ENCODE measurements around the gene SPDYE2.
"Not testable (repeated sequence)": the region's sequence is repeated elsewhere in the genome, so short reads cannot be mapped to it uniquely, and the experiment has no call there.

SPDYE2 gene

DNA sequence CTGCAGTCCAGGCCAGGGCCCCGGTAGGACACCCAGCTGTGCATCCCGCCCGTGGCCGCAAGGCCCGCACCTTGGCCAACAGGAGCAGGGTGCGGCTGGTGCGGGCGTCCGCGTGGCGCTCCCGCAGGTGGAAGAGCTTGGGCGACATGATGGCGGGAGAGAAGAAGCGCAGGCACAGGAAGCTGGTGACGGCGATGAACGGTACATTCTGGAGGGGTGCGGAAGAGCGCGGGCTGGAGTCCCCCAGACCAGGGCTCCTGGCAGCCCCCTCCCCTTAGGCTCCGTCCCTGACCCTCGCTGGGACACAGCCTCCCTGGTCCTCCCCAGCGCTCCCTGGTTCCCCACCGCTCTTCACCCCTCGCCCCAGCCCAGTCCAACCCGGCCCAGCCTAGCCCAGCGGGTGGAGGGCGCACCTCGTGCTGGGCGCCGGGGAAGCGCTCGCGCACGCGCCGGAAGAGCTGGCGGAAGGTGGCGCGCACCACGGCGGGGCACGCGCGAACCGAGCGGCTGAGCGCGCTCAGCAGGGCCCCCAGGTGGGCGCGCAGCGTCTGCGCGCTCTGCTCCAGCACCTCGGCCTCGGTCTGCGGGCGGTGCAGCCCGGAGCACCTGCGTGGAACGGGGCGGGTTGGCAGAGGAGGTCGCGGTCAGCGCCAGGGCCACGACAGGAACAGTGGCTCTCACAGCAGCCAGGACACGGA is 42.8 kb downstream of the SPDYE2 start:
- not testable (repeated sequence) for H4K20me1 ChIP-seq (ENCODE audit: insufficient read depth); H3K79me2 ChIP-seq (ENCODE audit: insufficient read depth, low read depth); H3K4me3 ChIP-seq (IDR thresholded peaks at IDR 0.05; ENCODE audit: insufficient read depth, low read depth, low read length); H3K9ac ChIP-seq; H3K4me2 ChIP-seq; H2AFZ ChIP-seq (ENCODE audit: low read depth); H3K4me1 ChIP-seq (ENCODE audit: low read depth, poor library complexity, severe bottlenecking); H3K27me3 ChIP-seq (ENCODE audit: insufficient read depth, low read depth); H3K36me3 ChIP-seq (ENCODE audit: insufficient read depth); H3K27ac ChIP-seq

DNA sequence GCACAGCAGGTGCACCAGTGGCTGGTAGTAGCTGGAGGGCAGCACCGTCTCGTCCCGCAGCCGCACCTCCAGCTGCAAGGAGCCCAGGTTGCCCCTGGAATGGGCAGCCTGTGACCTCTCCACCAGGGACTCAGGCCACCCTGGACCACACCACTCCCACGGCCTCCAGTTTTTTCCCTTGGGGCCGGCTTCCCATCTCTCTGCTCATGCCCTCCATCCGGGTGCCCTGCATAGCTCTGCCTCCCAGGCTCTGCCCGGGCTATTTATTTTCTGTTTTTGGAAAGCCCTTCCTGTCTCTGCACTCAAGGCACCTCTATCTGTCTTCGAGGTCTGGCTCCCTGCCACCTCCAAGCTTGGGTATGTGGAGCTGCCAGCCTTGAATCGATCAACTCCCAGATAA is 45.0 kb downstream of the SPDYE2 start:
- not testable (repeated sequence) for H2AFZ ChIP-seq (ENCODE audit: low read depth); H3K36me3 ChIP-seq (ENCODE audit: insufficient read depth); H3K4me3 ChIP-seq (IDR thresholded peaks at IDR 0.05; ENCODE audit: insufficient read depth, low read depth, low read length); H3K79me2 ChIP-seq (ENCODE audit: insufficient read depth, low read depth); H4K20me1 ChIP-seq (ENCODE audit: insufficient read depth); H3K9ac ChIP-seq; H3K27me3 ChIP-seq (ENCODE audit: insufficient read depth, low read depth); H3K4me1 ChIP-seq (ENCODE audit: low read depth, poor library complexity, severe bottlenecking); H3K4me2 ChIP-seq; H3K27ac ChIP-seq

DNA sequence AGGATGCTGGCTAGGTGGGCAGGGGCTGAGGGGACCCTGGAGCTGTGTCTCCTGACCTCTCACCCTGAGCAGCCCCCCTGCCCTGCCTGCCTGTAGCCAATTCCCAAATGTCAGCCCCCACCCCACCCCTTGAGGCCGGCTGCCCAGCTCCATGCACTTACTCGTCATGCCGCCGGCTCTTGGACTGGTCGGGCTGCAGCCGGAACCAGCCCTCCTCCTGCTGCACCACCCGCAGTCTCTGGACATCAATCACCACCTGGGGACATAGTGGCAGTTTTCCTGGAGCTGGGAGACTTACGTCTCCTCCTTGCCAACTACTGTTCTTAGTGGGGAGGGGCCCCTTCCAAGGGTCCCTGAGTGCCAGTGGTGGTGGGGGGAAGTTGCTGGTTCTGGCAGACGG is 48.7 kb downstream of the SPDYE2 start:
- not testable (repeated sequence) for H3K36me3 ChIP-seq (ENCODE audit: insufficient read depth); H3K9ac ChIP-seq; H3K4me2 ChIP-seq; H4K20me1 ChIP-seq (ENCODE audit: insufficient read depth); H3K79me2 ChIP-seq (ENCODE audit: insufficient read depth, low read depth); H2AFZ ChIP-seq (ENCODE audit: low read depth); H3K4me3 ChIP-seq (IDR thresholded peaks at IDR 0.05; ENCODE audit: insufficient read depth, low read depth, low read length); H3K4me1 ChIP-seq (ENCODE audit: low read depth, poor library complexity, severe bottlenecking); H3K27me3 ChIP-seq (ENCODE audit: insufficient read depth, low read depth); H3K27ac ChIP-seq

DNA sequence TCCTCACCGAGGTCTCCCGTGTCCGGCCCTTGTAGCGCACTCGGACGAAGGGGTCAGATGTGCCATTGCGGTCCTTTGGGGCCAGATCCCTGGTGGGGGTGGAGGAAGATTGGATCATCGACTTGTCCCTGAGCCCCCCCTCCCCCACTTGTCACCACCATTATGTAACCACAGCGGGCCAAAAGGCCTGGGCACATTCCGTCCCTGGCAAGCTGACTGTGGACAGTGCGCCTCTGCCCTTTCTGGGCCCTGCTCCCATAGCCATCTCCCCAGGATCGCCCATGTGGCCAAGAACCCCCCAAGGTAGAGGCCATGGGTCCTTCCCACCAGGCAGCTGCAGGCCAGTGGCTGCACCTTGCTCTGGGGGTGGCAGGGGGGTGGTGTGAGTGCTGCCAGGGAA is 51.3 kb downstream of the SPDYE2 start:
- not testable (repeated sequence) for H2AFZ ChIP-seq (ENCODE audit: low read depth); H3K27me3 ChIP-seq (ENCODE audit: insufficient read depth, low read depth); H3K79me2 ChIP-seq (ENCODE audit: insufficient read depth, low read depth); H3K4me3 ChIP-seq (IDR thresholded peaks at IDR 0.05; ENCODE audit: insufficient read depth, low read depth, low read length); H3K9ac ChIP-seq; H3K36me3 ChIP-seq (ENCODE audit: insufficient read depth); H3K4me1 ChIP-seq (ENCODE audit: low read depth, poor library complexity, severe bottlenecking); H4K20me1 ChIP-seq (ENCODE audit: insufficient read depth); H3K27ac ChIP-seq; H3K4me2 ChIP-seq

DNA sequence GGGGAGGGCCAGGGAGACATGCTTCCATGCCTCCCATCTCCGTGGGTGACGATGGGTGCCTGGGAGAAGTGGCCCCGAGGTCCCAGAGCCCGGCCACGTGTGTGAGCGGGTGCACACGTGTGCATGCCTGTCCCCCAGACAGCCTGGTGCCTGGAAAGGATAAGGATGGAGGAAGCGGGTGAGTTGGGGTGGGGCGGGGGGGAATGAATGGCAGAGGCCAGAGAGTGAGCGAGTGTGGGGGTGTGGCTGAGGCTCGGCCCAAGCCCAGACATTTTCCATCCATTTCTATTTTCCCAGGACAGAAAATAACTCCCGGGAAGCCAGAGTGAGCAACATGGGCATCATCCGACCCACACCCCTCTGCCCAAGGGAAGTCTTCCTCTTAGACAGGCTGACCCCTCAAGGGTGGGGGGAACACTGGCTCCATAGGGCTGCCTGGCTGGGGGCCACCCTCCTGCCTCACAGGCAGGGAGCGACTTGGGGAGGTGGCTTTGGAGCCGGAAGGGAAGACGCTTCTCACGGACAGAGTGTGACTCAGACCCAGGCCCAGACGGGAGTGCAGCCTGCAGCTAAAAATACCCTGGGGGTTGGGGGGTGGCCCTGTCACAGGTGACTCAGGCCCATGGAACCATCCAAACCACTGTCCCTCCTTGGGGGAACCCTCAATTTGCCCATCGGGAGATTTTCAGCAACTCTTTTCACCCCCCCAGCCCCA is 53.6 kb downstream of the SPDYE2 start:
- not testable (repeated sequence) for H3K9ac ChIP-seq; H3K4me3 ChIP-seq (IDR thresholded peaks at IDR 0.05; ENCODE audit: insufficient read depth, low read depth, low read length); H4K20me1 ChIP-seq (ENCODE audit: insufficient read depth); H3K79me2 ChIP-seq (ENCODE audit: insufficient read depth, low read depth); H3K4me2 ChIP-seq; H3K36me3 ChIP-seq (ENCODE audit: insufficient read depth); H3K4me1 ChIP-seq (ENCODE audit: low read depth, poor library complexity, severe bottlenecking); H3K27ac ChIP-seq; H3K27me3 ChIP-seq (ENCODE audit: insufficient read depth, low read depth); H2AFZ ChIP-seq (ENCODE audit: low read depth)

DNA sequence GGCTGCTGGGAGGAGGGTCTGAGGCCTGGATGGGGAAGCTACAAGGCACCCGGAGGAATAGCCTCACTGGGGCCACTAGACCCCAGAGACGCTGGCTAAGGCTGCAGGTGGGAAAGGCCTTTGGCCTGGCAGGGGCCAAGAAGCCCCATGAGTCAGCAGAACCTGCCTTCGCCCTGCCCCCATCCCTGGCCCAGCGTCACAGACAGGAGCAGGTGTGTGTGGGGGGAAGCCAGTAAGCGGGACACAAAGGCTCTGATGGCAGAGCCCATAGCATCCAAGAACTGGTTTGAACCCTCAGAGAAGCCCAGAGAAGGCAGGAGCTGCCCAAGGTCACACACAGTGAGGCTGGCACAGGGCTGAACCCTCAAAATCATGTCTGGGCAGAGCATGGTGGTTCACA is 55.8 kb downstream of the SPDYE2 start:
- not testable (repeated sequence) for H3K36me3 ChIP-seq (ENCODE audit: insufficient read depth); H3K9ac ChIP-seq

DNA sequence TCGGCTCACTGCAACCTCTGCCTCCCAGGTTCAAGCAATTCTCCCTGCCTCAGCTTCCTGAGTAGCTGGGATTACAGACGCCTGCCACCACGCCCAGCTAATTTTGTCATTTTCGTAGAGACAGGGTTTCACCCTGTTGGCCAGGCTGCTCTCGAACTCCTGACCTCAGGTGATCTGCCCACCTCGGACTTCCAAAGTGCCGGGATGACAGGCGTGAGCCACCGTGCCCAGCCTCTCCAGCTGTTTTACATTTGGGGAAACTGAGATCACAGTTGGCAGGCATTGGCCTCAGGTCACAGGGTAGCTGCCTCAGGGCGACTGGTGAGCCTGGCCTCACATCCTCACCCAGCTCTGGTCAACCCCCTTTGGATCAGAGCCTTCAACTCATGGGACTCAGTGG is 58.7 kb downstream of the SPDYE2 start:
- H3K79me2 ChIP-seq (ENCODE audit: insufficient read depth, low read depth); H3K27me3 ChIP-seq (ENCODE audit: insufficient read depth, low read depth); H3K4me1 ChIP-seq (ENCODE audit: low read depth, poor library complexity, severe bottlenecking); H3K36me3 ChIP-seq (ENCODE audit: insufficient read depth); H3K4me2 ChIP-seq; H3K4me3 ChIP-seq (IDR thresholded peaks at IDR 0.05; ENCODE audit: insufficient read depth, low read depth, low read length); H3K27ac ChIP-seq; H3K9ac ChIP-seq; H4K20me1 ChIP-seq (ENCODE audit: insufficient read depth); H2AFZ ChIP-seq (ENCODE audit: low read depth): not testable (repeated sequence)

More for the DNA sequence above, 55.8 kb downstream of the SPDYE2 start:
- H3K27me3 ChIP-seq (ENCODE audit: insufficient read depth, low read depth); H3K4me2 ChIP-seq; H3K4me3 ChIP-seq (IDR thresholded peaks at IDR 0.05; ENCODE audit: insufficient read depth, low read depth, low read length); H2AFZ ChIP-seq (ENCODE audit: low read depth); H3K79me2 ChIP-seq (ENCODE audit: insufficient read depth, low read depth); H3K4me1 ChIP-seq (ENCODE audit: low read depth, poor library complexity, severe bottlenecking); H3K27ac ChIP-seq; H4K20me1 ChIP-seq (ENCODE audit: insufficient read depth): not testable (repeated sequence)

DNA sequence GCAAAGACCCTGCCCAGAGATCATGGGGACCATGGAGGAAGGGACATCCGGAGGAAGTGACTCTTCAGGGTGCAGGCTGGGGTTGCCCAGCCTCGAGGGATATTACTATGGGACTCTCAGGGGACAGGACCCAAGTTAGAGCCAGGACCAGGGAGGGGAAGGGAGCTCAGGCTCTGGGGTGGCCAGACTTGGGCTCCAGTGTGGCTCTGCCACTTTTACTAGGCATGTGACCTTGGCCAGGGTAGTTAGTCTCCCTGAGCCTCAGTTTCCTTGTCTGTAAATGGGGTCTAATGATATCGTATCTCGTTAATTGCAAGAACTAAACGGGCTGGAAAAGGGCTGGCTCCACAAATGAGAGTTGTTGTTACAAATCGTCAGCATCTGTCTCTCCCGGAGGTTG is 59.4 kb downstream of the SPDYE2 start:
- H4K20me1 ChIP-seq (ENCODE audit: insufficient read depth); H3K4me1 ChIP-seq (ENCODE audit: low read depth, poor library complexity, severe bottlenecking); H3K27me3 ChIP-seq (ENCODE audit: insufficient read depth, low read depth); H3K4me2 ChIP-seq; H3K4me3 ChIP-seq (IDR thresholded peaks at IDR 0.05; ENCODE audit: insufficient read depth, low read depth, low read length); H3K9ac ChIP-seq; H3K27ac ChIP-seq; H3K79me2 ChIP-seq (ENCODE audit: insufficient read depth, low read depth); H2AFZ ChIP-seq (ENCODE audit: low read depth); H3K36me3 ChIP-seq (ENCODE audit: insufficient read depth): not testable (repeated sequence)

DNA sequence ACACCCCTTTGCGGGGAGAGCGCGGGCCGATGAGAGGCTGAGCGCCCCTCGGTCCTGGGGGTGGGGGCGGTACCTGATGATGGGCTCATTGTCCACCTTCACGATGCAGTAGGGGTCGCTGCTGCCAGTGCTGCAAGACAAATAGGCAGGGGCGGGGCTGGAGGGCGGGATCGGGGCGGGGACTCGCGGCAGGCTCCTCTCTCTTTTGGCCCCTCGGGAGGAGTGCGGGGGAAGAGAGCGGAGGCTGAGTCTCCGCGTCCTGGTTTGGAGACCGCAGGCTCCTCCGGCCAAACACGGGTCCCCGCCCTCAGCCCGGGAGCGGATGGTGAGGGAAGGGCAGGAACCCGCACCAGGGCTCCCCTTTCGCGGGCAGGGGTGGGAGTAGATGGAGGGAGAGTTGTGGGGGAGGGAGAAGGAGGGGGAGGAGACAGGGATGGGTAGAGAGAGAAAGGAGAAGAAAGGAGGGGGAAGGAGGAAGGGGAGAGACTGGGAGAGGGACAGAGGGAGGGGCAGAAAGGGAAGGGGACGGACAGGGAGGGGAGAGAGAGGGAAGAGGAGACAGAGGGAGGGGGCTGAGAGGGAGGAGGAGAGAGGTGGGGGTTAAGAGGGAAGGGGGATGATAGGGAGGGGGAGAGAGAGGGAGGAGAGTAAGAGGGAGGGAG is 60.1 kb downstream of the SPDYE2 start:
- H2AFZ ChIP-seq (ENCODE audit: low read depth); H3K27ac ChIP-seq; H3K27me3 ChIP-seq (ENCODE audit: insufficient read depth, low read depth); H3K4me2 ChIP-seq; H3K9ac ChIP-seq; H4K20me1 ChIP-seq (ENCODE audit: insufficient read depth); H3K4me1 ChIP-seq (ENCODE audit: low read depth, poor library complexity, severe bottlenecking); H3K36me3 ChIP-seq (ENCODE audit: insufficient read depth); H3K79me2 ChIP-seq (ENCODE audit: insufficient read depth, low read depth); H3K4me3 ChIP-seq (IDR thresholded peaks at IDR 0.05; ENCODE audit: insufficient read depth, low read depth, low read length): not testable (repeated sequence)

DNA sequence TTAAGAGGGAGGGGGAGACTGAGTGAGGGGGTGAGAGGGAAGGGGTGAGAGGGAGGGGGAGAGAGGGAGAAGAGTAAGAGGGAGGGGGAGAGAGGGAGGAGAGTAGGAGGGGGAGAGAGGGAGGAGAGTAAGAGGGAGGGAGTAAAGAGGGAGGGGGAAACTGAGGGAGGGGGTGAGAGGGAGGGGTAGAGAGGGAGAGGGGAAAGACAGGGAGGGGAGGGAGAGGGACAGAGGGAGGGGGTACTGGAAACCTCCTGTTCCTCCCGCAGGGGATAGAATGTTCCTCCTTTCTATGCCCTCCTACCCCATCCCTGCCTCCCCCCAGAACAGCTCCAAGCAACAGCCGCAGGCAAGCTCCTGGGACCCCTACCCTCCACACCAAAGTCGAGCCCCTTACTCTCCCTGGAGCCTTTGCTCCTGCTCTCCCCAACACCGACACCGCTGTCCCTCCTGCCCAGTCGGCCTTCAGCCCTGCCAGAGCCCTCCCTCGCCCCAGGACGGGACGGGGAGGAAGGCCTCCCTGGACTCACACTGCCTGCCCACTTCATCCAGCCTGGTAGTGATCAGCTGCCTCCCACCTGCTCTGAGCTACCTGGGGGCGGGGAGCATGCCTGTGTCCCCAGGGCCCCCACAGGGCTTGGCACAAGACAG is 60.8 kb downstream of the SPDYE2 start:
- not testable (repeated sequence) for H4K20me1 ChIP-seq (ENCODE audit: insufficient read depth); H3K79me2 ChIP-seq (ENCODE audit: insufficient read depth, low read depth); H3K4me3 ChIP-seq (IDR thresholded peaks at IDR 0.05; ENCODE audit: insufficient read depth, low read depth, low read length); H2AFZ ChIP-seq (ENCODE audit: low read depth); H3K27ac ChIP-seq; H3K27me3 ChIP-seq (ENCODE audit: insufficient read depth, low read depth); H3K4me1 ChIP-seq (ENCODE audit: low read depth, poor library complexity, severe bottlenecking); H3K4me2 ChIP-seq; H3K36me3 ChIP-seq (ENCODE audit: insufficient read depth); H3K9ac ChIP-seq

Measured in KMS-11 (cell line).